Fibroblast of peridontal ligament (primary cell): ENCODE results near the gene AGPAT1.
"Not testable (repeated sequence)": the region's sequence is repeated elsewhere in the genome, so short reads cannot be mapped to it uniquely, and the experiment has no call there.

Experiments
- DNase-seq: peaks from one replicate; pipeline ENCODE4 v3.0.0-alpha.2; 2010; ENCODE audit errors: extremely low read depth

The AGPAT1 gene

GRCh38 chr6:32175711-32176475, at the start of gene AGPAT1:
Gene AGPAT1, minus strand, starts transcription at chr6:32176084. Its CDS starts 4,588 bp downstream, at chr6:32171496.
- DNase-seq: peak; percentile 97

- no peak for DNase-seq
Measured at GRCh38 chr6:32224696-32225095, 48.8 kb upstream of the AGPAT1 start.

DNA sequence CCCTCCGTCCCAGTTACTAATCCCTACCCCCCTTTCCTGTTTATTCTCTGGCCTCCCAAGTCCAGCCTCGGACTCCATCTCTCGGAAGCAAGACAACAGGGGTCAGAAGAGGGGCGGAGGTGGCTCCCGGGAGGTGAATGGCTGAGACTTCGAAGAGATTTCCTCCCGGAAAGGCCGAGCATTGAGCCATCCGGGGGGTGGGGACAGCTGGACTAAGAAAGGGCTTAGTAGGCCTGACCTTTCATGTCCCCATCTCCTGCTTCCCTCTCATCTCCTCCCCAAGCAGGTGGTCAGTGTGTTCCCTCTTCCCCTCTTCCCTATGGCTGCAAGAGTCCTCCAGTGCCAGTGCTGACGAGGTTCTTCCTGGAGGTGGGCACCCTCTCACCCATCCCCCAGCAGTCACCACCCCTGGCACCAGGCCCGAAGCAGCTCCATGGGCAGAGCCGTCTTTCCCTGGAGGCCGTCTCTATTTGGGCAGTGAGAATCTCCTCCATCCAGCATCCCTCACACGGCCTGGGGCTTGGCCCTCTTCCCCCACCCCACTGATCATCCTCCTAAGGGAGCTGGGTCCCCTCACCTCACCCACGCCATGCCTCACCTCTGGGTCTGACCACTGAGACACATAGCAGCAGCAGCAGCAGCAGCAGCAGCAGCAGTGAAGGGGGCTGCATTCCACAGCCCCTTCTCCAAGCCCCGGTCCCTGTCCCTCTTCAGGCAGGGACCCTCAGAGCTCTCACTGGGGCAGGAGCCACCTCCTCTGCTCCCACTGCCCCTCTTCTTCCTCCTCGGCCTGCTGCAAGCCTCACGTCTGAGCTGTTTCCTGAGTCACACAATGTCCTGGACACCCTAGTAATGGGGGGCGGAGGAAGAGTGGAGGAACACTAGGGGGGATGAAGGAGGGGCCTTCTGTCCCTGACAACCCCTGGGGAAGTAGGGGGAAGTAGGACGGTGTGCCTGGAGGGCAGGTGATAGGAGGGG, 47.7 kb upstream of the AGPAT1 start, which contains the start of gene NOTCH4:
Gene NOTCH4 (minus strand): TSS at position 810 of the 978 bp plus-strand sequence. CDS start 139 bp downstream, at position 671.
- no peak for DNase-seq

DNA sequence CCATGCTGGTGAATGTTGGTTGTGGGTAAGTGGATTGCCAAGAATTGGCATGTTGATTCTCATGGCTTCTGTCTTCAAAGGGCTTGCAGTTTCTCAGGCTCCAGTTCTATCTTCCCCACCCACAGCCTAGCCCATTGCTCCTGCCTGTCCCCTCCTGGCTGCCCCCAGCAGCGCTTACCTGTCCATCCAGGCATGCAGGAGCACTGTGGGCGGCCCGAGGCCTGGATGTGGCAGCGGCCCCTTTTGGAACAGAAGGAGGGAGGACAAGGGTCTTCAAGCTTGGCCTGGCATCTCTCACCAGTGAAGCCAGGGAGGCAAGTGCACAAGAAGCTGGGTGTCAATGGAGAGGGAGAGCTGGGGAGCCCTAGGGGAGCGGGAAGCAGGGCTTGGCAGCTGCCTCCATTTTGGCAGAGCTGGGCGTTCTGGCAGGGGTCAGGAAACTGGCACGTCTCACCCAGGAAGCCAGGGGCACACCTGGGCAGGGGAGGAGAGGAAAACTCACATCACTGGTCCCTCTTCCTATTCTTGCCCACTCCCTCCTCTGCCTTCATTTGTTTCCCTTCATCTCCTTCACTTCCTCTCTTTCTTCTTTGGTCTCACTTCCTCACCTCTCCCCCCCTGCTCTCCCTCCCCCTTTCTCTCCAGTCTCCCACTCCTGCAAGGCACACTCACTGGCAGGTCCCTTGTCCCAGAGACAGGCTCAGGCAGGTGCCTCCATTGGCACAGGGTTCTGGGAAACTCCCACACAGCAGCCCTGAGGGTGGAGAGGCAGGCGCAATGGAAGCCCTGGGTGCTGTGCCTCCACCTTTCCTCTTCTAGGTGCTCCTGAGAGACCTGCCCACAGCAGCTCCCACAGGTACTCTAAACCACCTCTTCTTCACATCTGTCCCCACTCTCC, 46.7 kb upstream of the AGPAT1 start:
- DNase-seq: no peak

DNA sequence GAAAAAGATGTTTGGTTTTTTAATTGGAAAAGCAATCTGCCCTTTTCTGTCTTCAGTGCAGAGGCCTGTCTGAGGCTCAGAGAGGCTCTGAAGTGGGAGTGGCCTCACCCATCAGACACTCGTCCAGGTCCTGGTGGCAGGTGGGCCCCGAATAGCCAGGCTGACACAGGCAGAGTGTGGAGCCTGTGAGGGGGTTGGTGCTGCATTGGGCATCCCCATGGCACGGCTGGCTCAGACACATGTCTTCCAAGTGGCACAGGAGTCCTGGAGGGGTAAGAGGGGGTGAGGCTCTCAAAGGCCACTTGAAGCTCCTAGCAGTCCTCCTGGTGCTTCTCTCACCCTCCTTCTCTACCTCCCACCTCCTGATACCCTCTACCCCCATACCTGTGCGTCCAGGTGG, 44.1 kb upstream of the AGPAT1 start:
- no peak for DNase-seq

DNA sequence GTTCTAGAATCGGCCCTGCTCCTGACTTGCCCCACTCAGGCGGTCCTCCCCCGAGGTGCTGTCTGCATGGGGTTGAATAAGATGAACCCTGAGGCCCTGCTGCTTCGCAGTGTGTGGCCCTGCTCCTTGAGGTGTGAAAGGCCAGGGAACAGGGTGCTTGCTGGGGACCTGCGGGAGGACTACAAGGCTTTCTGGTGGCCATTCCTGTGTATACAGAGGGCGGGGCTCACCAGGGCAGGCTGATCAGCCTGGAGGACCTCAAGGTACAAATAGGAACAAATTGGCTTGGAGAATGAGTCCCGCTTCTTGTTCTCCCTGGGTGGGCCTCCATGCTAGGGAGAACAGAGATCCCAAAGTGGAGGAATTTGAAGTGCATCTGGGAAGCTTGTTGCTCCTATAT, 42.3 kb upstream of the AGPAT1 start:
- no peak for DNase-seq

- DNase-seq: no peak
Measured at GRCh38 chr6:32216998-32217397, 41.1 kb upstream of the AGPAT1 start.

DNA sequence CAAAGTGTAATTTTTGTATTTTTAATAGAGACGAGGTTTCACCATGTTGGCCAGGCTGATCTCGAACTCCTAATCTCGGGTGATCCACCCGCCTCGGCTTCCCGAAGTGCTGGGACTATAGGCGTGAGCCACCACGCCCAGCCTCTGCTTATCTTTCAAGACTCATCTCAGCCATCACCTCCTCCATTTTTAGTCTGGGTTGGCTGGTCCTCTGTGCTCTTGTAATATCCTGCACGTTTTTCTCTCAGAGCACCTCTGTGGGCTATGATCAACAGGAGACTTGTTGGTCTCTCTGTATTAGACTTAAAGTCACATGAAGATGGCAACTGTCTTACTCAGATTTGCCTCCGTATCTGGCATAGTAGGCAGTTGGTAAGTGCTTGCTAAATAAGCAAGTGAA, 40.4 kb upstream of the AGPAT1 start:
- no peak for DNase-seq

DNA sequence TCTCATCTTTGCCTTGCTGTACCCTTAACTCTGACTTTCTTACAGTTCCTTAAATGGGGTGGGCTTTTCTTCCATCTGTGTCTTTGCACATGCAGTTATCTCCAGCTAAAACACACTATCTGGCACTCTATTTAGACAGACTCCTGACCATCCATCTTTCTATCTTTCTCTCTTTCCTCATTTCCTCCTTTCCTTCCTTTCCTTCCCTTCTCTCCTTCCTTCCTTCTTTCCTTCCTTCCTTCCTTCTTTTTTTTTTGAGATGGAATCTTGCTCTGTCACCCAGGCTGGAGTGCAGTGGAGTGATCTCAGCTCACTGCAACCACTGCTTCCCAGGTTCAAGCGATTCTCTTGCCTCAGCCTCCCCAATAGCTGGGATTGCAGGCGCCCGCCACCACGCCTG, 39.7 kb upstream of the AGPAT1 start:
- DNase-seq: no peak

DNA sequence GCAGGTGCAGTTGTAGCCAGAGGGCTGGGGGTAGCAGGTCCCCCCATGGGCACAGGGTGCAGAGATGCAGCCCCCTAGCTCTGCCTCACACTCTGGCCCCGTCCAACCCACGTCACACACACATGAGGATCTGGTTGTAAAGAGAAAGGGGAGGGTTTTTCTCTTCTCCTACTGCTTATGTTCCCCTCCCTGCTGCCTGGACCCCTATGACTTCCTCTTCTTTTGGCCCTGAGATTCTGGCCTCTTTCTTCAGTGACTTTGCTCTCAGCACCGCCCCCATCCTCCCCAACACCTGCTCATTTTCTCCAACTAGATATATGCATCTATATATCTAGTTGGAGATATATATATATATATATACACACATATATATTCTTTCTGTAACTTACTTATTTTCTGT, 38.2 kb upstream of the AGPAT1 start:
- no peak for DNase-seq

DNA sequence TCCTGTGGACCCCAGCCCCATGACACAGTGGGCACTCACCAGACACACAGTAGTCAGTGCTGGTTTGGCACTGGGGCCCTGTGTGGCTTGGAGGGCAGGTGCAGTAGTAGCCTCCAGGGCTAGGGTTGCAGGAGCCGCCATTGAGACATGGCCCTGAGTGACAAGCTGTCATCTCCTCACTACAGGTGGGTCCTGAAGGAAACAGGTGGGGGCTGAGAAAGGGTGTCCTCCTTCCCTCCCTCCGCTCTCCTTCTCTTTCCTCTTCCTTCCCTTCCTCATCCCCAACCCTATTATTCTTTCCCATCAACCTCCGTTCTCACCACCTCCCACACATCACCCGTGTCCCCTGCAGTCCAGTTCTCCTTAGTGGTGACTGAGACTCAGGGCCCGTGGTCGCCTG, 37.8 kb upstream of the AGPAT1 start:
- DNase-seq: no peak

- no peak for DNase-seq
Measured at GRCh38 chr6:32212076-32212760, 36.3 kb upstream of the AGPAT1 start.

DNA sequence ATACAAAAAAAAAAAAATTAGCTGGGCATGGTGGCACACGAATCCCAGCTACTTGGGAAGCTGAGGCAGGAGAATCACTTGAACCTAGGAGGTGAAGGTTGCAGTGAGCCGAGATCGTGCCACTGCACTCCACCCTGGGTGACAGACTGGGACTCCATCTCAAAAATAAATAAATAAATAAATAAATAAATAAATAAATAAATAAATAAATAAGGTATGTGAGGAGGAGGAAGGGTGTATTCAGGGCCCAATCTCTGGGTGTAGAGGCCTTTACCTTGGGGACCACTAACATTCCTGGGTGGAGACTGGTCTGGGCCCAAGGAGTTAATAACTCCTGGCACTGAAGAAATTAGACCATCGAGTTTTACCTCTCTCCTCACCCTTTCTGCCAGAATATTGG, 35.5 kb upstream of the AGPAT1 start:
- not testable (repeated sequence) for DNase-seq

DNA sequence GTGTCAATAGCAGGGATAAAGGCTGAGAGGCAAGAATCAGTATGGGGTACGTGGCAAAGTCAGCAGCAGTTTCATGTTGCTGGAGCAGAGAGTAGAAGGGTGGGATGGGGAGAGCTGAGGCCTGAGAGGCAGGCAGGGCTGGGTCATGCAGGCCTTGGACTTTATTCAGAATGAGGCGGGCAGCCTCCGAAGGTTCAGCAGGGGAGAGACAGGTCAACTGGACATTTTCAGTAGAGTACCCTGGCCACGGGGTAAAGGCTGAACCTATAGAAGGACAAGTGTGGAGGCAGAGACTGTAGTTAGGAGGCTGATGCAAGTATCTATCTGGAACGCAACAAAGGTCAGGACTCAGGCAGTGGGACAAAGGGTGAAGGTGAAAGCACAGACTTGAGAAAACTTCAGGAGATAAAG, 34.3 kb upstream of the AGPAT1 start:
- no peak for DNase-seq

DNA sequence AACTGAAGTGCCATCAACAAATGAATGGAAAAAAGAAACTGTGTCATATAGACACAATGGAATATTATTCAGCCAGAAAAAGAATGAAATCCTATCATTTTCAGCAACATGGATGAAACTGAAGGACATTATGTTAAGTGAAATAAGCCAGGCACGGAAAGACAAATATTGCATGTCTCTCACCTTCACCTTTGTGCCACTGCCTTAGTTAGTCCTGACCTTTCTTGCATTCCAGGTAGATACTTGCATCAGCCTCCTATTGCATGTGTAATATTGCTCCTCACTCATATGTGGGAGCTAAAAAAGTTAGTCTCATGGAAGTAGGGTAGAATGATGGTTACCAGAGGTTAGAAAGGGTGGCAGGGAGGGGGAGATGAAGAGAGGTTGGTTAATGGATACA, 33.1 kb upstream of the AGPAT1 start:
- no peak for DNase-seq

- DNase-seq: no peak
Measured at GRCh38 chr6:32204268-32204715, 28.4 kb upstream of the AGPAT1 start.

- DNase-seq: no peak
Measured at GRCh38 chr6:32203426-32204267, 27.8 kb upstream of the AGPAT1 start.

- no peak for DNase-seq
Measured at GRCh38 chr6:32202186-32202585, 26.3 kb upstream of the AGPAT1 start.

DNA sequence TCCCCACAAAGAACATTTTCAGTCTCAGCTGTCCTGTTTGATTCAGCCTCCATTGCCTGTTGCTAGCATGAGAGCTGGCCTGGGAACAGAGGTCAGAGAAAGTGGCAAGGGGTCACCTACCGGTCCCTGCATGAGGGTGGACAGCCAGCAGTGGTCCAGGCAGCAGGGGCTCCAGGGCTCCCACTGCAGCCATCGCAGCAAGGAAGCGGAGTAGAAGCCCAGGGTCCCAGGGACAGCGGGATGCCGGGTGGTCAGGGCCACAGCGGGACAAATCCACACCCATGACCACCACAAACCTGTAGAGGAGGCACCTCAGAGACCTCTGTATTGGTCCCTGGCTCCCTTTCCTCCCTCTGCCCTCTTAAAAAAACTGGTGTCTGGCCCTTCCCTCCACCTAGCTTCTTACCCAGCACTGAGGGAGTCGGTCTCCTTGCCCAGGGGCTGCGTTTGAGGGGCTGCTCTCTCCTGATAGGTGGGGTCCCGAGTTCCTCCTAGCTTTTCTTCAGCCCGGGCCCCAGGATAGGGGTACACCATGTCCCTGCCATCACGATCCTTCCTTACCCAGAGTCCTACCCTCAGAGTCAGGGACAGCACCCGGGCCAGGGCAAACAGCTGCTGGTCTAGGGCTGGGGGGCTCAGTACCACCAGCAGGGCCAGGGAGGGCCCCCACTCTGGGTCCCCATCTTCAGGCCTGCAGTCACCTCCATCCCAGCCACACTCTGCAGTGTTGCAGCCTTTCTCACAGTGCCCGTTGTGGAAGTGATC, 25.0 kb upstream of the AGPAT1 start:
- DNase-seq: no peak
